Measurements from ENCODE around the gene HOXA1.
A peak's percentile ranks its signal among the peaks of the same experiment; 100 is the strongest.

The HOXA1 gene

GRCh38 chr7:27104341-27105058, 8.7 kb upstream of the HOXA1 start:
- no peak for DNase-seq

GRCh38 chr7:27103489-27104226, 7.9 kb upstream of the HOXA1 start:
- DNase-seq, result no peak

GRCh38 chr7:27102581-27103442, 7.0 kb upstream of the HOXA1 start, which contains the start of gene HOXA2:
Gene HOXA2 (minus strand): TSS chr7:27102683. CDS start chr7:27102500, 183 bp downstream.
- DNase-seq, result no peak

- no peak for DNase-seq
Observed at GRCh38 chr7:27101957-27102580, 6.3 kb upstream of the HOXA1 start.

- DNase-seq, result no peak
Observed at GRCh38 chr7:27101171-27101956, 5.6 kb upstream of the HOXA1 start.

- no peak for DNase-seq
Observed at GRCh38 chr7:27100694-27101170, 4.9 kb upstream of the HOXA1 start.

GRCh38 chr7:27099453-27100370, 3.9 kb upstream of the HOXA1 start:
- DNase-seq, result no peak

- peak in 1 of 6 experiments; percentile 8 for DNase-seq
Observed at GRCh38 chr7:27098578-27099451, 3.0 kb upstream of the HOXA1 start.

GRCh38 chr7:27097686-27098577, 2.1 kb upstream of the HOXA1 start:
- DNase-seq, result no peak

- peak in 1 of 6 experiments; percentile 26 for DNase-seq
Observed at GRCh38 chr7:27096768-27097514, 1.1 kb upstream of the HOXA1 start.

GRCh38 chr7:27095050-27095896, 527 bp downstream of the HOXA1 start:
- no peak for DNase-seq

GRCh38 chr7:27094304-27095049, 1.3 kb downstream of the HOXA1 start:
- no peak for DNase-seq

- DNase-seq, result no peak
Observed at GRCh38 chr7:27093184-27093895, 2.5 kb downstream of the HOXA1 start.

- no peak for DNase-seq
Observed at GRCh38 chr7:27092819-27093110, 3.0 kb downstream of the HOXA1 start.
